HG03064 (cell line): ENCODE data around the gene TMCC1.

Experiments
- ATAC-seq: cut with Tn5 transposase; IDR thresholded peaks from one replicate; pipeline ENCODE4 v1.9.1; 2021; ENCODE audit warnings: low read depth; ENCODE audit not compliant: unreplicated experiment

The TMCC1 gene

GRCh38 chr3:129603991-129604749 is 289.3 kb downstream of the TMCC1 start:
- ATAC-seq, result no peak

DNA sequence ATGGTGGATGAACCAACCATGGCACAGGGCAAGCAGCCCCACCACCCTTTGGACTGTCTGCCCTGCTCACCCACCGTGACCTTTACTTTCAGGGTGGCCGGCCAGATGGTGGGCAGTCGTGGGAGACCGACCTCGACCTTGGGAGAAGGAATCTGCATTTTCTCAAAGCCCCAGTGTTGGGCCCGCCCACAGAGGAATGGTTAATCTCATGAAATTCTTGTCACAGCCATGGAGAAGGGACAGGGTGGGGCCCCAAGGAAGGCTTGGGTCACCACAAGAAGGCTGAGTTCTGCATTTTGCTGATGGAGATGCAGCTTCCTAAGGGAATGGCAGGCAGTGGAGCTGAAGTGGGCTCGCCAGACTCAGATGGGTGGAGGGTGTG is 290.0 kb downstream of the TMCC1 start:
- ATAC-seq, result no peak

DNA sequence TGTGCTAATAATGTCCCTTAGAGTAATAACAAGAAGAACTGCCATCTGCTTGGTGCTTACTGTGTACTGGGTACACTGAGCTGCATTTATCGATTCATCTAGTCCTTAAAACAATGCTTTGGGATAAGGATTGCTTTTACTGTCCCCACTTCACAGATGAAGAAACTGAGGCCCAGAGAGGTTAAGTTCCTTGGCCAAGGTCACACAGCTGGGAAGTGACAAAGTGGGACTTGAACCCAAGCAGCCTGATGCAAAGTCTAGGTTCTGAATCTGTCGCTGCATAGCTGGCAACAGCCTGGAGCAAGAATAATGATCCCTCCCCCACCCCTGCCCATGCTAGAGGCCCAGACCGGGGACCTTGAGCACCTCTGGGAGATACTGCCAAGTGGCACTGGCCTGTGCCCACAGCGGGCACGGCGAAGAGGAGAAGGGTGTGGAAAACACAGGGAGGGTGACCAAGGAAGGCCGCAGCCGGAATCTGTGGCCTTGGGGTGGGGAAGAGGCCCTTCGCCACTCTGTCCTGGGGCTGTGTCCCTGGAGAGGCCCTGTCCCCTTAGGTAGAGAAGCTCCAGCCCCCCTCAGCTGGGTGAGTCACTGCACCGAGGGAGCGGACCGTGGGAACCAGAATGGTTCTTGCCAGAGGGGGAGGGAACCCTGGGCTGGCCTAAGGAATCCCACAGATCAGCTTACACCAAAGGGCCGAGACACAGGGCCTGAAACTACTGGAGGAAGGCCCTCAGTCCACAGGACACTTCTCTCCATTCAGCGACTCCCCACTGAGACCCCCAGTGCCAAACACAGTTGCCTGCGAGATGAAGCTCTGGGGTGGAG is 290.6 kb downstream of the TMCC1 start:
- ATAC-seq, result no peak

DNA sequence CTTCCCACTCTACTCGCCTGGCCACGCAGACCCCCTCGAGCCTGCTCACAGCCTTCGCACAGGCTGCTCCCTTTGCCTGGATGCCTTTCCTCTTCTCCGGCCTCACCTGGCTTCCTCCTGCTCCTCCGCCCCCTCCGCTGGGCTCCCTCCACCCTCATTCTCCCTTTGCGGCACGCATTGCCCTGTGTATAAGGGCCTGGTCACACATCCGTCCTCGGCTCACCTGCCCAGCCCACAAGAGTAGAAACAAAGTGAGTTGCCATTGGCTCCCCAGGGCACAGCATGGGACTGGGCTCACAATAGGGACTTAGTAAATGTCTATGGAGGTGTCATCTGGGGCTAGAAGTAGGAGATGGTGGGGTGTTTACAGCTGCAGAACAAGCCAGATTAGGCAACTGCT is 291.2 kb downstream of the TMCC1 start:
- ATAC-seq, result no peak

- ATAC-seq, result no peak
Observed at GRCh38 chr3:129601713-129602112, 291.8 kb downstream of the TMCC1 start.

GRCh38 chr3:129600348-129600747 is 293.2 kb downstream of the TMCC1 start:
- ATAC-seq, result no peak

- ATAC-seq, result no peak
Observed at GRCh38 chr3:129599607-129600006, 293.9 kb downstream of the TMCC1 start.

- ATAC-seq, result no peak
Observed at GRCh38 chr3:129599073-129599472, 294.4 kb downstream of the TMCC1 start.

GRCh38 chr3:129598484-129598883 is 295.0 kb downstream of the TMCC1 start:
- no peak for ATAC-seq

DNA sequence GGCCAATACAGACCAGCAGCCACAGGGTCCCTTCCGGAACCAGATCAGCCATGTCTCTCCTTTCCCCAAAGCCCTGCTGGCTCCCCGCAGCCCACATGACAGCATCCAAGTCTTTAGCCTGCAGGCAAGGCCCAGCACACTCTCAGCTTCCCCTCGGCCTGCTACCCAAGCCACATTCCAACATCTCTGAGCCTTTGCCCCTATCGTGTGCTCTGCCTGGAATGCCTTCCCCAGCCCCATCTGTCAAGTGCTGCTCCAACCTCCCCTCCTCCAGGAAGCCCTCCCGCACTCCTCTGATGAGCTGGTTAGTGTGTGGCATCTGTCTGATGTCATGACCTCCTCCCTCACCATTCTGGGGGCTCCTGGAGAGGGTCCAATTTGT is 295.5 kb downstream of the TMCC1 start:
- ATAC-seq, result no peak
